DND-41 (cell line): Measurements from ENCODE around the gene RGS6.

Source experiments
- CTCF ChIP-seq: IDR thresholded peaks from 2 replicates; pipeline ENCODE4 v1.5.1; 2012; ENCODE audit warnings: borderline replicate concordance, low read length, moderate library complexity, mild to moderate bottlenecking; ENCODE audit not compliant: poor library complexity, severe bottlenecking; ENCODE audit errors: extremely low read depth
- EZH2 ChIP-seq: IDR thresholded peaks from 3 replicates; pipeline ENCODE4 v1.6.1; 2012; ENCODE audit warnings: borderline replicate concordance, low read depth, mild to moderate bottlenecking, moderate library complexity, low read length, inconsistent platforms; ENCODE audit not compliant: severe bottlenecking

- TF ChIP-seq CTCF (no peak), EZH2 (no peak)
These were observed 631.4 kb downstream of the RGS6 start for GRCh38 chr14:72563676-72564075.
